GM19193 (cell line): Measurements from ENCODE around the gene NSRP1.

Experiments
- POLR2A ChIP-seq: IDR thresholded peaks from 4 replicates; pipeline ENCODE4 v1.6.1; 2011; ENCODE audit not compliant: insufficient read depth, insufficient read length; ENCODE audit errors: extremely low read depth

NSRP1 gene

GRCh38 chr17:30199600-30199999 lies 83.0 kb downstream of the NSRP1 start:
- TF ChIP-seq POLR2A: no peak

- TF ChIP-seq POLR2A: no peak
Measured at GRCh38 chr17:30200106-30200505, 83.5 kb downstream of the NSRP1 start.

GRCh38 chr17:30203471-30203981 lies 86.9 kb downstream of the NSRP1 start:
- TF ChIP-seq POLR2A: no peak

- TF ChIP-seq POLR2A: no peak
Measured at GRCh38 chr17:30207655-30208054, 91.0 kb downstream of the NSRP1 start.

GRCh38 chr17:30208214-30208613 lies 91.6 kb downstream of the NSRP1 start:
- TF ChIP-seq POLR2A: no peak

GRCh38 chr17:30209930-30210329 lies 93.3 kb downstream of the NSRP1 start:
- no peak for TF ChIP-seq POLR2A

- TF ChIP-seq POLR2A: no peak
Measured at GRCh38 chr17:30210366-30210765, 93.8 kb downstream of the NSRP1 start.

- TF ChIP-seq POLR2A: no peak
Measured at GRCh38 chr17:30210901-30211300, 94.3 kb downstream of the NSRP1 start.

- no peak for TF ChIP-seq POLR2A
Measured at GRCh38 chr17:30211371-30211770, 94.8 kb downstream of the NSRP1 start.

GRCh38 chr17:30212750-30213149 lies 96.1 kb downstream of the NSRP1 start:
- TF ChIP-seq POLR2A: peak; percentile 53

- TF ChIP-seq POLR2A: no peak
Measured at GRCh38 chr17:30217054-30217453, 100.4 kb downstream of the NSRP1 start.

GRCh38 chr17:30217746-30218245 lies 101.2 kb downstream of the NSRP1 start:
- no peak for TF ChIP-seq POLR2A

- TF ChIP-seq POLR2A: no peak
Measured at GRCh38 chr17:30218799-30219198, 102.2 kb downstream of the NSRP1 start.

- TF ChIP-seq POLR2A: no peak
Measured at GRCh38 chr17:30219315-30219714, 102.7 kb downstream of the NSRP1 start.

- TF ChIP-seq POLR2A: no peak
Measured at GRCh38 chr17:30219833-30220232, 103.2 kb downstream of the NSRP1 start.

- TF ChIP-seq POLR2A: no peak
Measured at GRCh38 chr17:30220414-30220813, 103.8 kb downstream of the NSRP1 start.

GRCh38 chr17:30221346-30221745 lies 104.7 kb downstream of the NSRP1 start:
- TF ChIP-seq POLR2A: no peak

- no peak for TF ChIP-seq POLR2A
Measured at GRCh38 chr17:30222251-30222650, 105.6 kb downstream of the NSRP1 start.

- no peak for TF ChIP-seq POLR2A
Measured at GRCh38 chr17:30222721-30223175, 106.1 kb downstream of the NSRP1 start.
